GM23338 (cell line): Measurements from ENCODE around the gene RTL1. TPM values are rescaled to one million over a fixed set of nuclear protein-coding genes. Genes with fewer than 3 reads are reported as not detected.

Experiments
- ATAC-seq: fragments of 200-7000 bp; cut with Tn5 transposase; 3 replicates; pipeline ENCODE4 v1.9.1; 2020
- DNase-seq: peaks from one replicate; pipeline ENCODE4 v3.0.0-alpha.2; 2015; ENCODE audit warnings: low spot score
- H2AFZ ChIP-seq: fragments of 200-600 bp; sonication (generic); 2 replicates; pipeline ENCODE4 v1.8.0; 2016; ENCODE audit warnings: antibody characterized with exemption, mild to moderate bottlenecking, moderate library complexity
- H3F3A ChIP-seq: fragments of 200-600 bp; sonication (generic); replicated peaks from 2 replicates; pipeline ENCODE4 v1.8.0; 2017; ENCODE audit warnings: antibody characterized with exemption, mixed run types, low read depth
- H3K27ac ChIP-seq: fragments of 200-600 bp; sonication (generic); 2 replicates; pipeline ENCODE4 v1.6.1; 2016; ENCODE audit warnings: low read depth
- H3K27me3 ChIP-seq: fragments of 200-600 bp; sonication (generic); 2 replicates; pipeline ENCODE4 v1.8.0; 2016; ENCODE audit warnings: mild to moderate bottlenecking, mixed run types, moderate library complexity; ENCODE audit not compliant: insufficient read depth
- H3K36me3 ChIP-seq: fragments of 200-600 bp; sonication (generic); 2 replicates; pipeline ENCODE4 v1.8.0; 2016; ENCODE audit warnings: mild to moderate bottlenecking; ENCODE audit not compliant: insufficient read depth
- H3K4me1 ChIP-seq: fragments of 200-600 bp; sonication (generic); 2 replicates; pipeline ENCODE4 v1.8.0; 2016; ENCODE audit warnings: mild to moderate bottlenecking, moderate library complexity; ENCODE audit not compliant: insufficient read depth
- H3K4me2 ChIP-seq: fragments of 200-600 bp; sonication (generic); 2 replicates; pipeline ENCODE4 v1.7.1; 2017; ENCODE audit warnings: mixed run types
- H3K4me3 ChIP-seq: fragments of 200-600 bp; sonication (generic); 2 replicates; pipeline ENCODE4 v1.6.1; 2016; ENCODE audit warnings: mixed run types
- H3K79me2 ChIP-seq: fragments of 200-600 bp; sonication (generic); replicated peaks from 2 replicates; pipeline ENCODE4 v1.8.0; 2017; ENCODE audit warnings: mild to moderate bottlenecking; ENCODE audit not compliant: insufficient read depth
- H3K9me2 ChIP-seq: fragments of 200-600 bp; sonication (generic); 2 replicates; pipeline ENCODE4 v1.8.0; 2017; ENCODE audit not compliant: insufficient read depth
- H4K20me1 ChIP-seq: fragments of 200-600 bp; sonication (generic); replicated peaks from 2 replicates; pipeline ENCODE4 v1.8.0; 2017; ENCODE audit warnings: mild to moderate bottlenecking; ENCODE audit not compliant: insufficient read depth
- H3K27ac Mint-ChIP-seq: 2 replicates; pipeline ENCODE4 v1.8.0; 2020; ENCODE audit warnings: inconsistent platforms, mild to moderate bottlenecking, moderate library complexity, mixed read lengths
- H3K27me3 Mint-ChIP-seq: 3 replicates; pipeline ENCODE4 v1.8.0; 2022; ENCODE audit warnings: low read depth, mild to moderate bottlenecking, moderate library complexity, mixed read lengths, inconsistent platforms; ENCODE audit not compliant: insufficient read depth, poor library complexity
- H3K36me3 Mint-ChIP-seq: 3 replicates; pipeline ENCODE4 v1.8.0; 2021; ENCODE audit warnings: low read depth, mild to moderate bottlenecking, inconsistent platforms, moderate library complexity, mixed read lengths
- H3K4me1 Mint-ChIP-seq: 3 replicates; pipeline ENCODE4 v1.8.0; 2020; ENCODE audit warnings: mild to moderate bottlenecking, inconsistent platforms, mixed read lengths
- H3K4me3 Mint-ChIP-seq: 3 replicates; pipeline ENCODE4 v1.8.0; 2021; ENCODE audit warnings: moderate library complexity, mild to moderate bottlenecking, inconsistent platforms, mixed read lengths
- H3K9me3 Mint-ChIP-seq: 3 replicates; pipeline ENCODE4 v1.8.0; 2020; ENCODE audit warnings: moderate library complexity, mild to moderate bottlenecking, inconsistent platforms, mixed read lengths
- EZH2 ChIP-seq: fragments of 200-600 bp; sonication (generic); IDR thresholded peaks from one replicate; pipeline ENCODE4 v1.8.0; 2017; ENCODE audit warnings: antibody characterized with exemption, mild to moderate bottlenecking, low read depth; ENCODE audit not compliant: unreplicated experiment
- POLR2AphosphoS5 ChIP-seq: IDR thresholded peaks from 2 replicates; pipeline ENCODE4 v1.6.1; 2016; ENCODE audit warnings: antibody characterized with exemption, low read depth
- ZNF114 ChIP-seq: fragments of 250-450 bp; sonication (Bioruptor Pico); IDR thresholded peaks from 2 replicates; pipeline ENCODE4 v1.5.0; 2020; ENCODE audit warnings: mild to moderate bottlenecking, moderate library complexity
- polyA plus RNA-seq: library from polyadenylated mRNA; unstranded; fragments of >200 nt; fragmentation: Nextera tagmentation; extraction: Ambion mirVana; gene quantifications from 2 replicates; pipeline ENCODE4 v1.2.1, GENCODE V29; 2016
- total RNA-seq: library from RNA; depleted of rRNA; stranded (reverse); fragments of >200 nt; shearing (Covaris generic); gene quantifications from 2 replicates; pipeline ENCODE4 v1.2.3, GENCODE V29; 2014
- TF ChIP-seq, protein P1 (sequence below): fragments of 250-450 bp; sonication (Bioruptor Pico); IDR thresholded peaks from 2 replicates; pipeline ENCODE4 v1.5.0; 2020; ENCODE audit warnings: mild to moderate bottlenecking, moderate library complexity
- TF ChIP-seq, protein P2 (sequence below): IDR thresholded peaks from one replicate; pipeline ENCODE4 v1.6.1; 2018; ENCODE audit warnings: antibody characterized with exemption; ENCODE audit not compliant: unreplicated experiment
- TF ChIP-seq, protein P3 (sequence below), 2 experiments: fragments of 200-600 bp in 1 of 2; sonication (generic) in 1 of 2; conservative IDR thresholded peaks; 2 replicates each; pipeline versions ENCODE4 v1.5.1 to v1.6.1; 2016 to 2017; ENCODE audit warnings: antibody characterized with exemption in 2 of 2, low read depth in 2 of 2, mild to moderate bottlenecking in 2 of 2, moderate library complexity in 1 of 2

RTL1 gene
- total and polyA plus RNA-seq, 2 experiments from 2014 or later, result not detected

DNA sequence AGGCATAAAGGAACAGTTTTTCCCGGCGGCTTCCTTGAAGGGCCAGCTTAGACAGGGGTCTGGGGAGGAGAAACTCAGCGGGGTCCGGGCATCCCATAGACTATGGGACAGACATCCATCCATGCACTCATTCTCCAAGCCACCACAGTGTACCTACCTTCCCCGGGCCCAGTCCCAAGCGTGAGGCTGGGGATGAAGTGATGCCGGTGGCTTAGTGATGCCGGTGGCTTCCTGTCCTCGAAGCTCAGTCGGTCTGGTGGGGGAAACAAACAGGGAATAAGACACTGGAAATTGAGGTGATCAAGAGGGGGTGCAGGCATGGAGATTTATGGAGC is 421 bp downstream of the RTL1 start:
- H3K4me1 ChIP-seq, result peaks cover 34% of the 10 kb centered on the region
- H3K36me3 ChIP-seq, result no peaks in the 10 kb centered on the region
- H3K27ac ChIP-seq, result no peak overlapping the region
- TF ChIP-seq ZNF114, result no peak
- TF ChIP-seq, protein P1, sequence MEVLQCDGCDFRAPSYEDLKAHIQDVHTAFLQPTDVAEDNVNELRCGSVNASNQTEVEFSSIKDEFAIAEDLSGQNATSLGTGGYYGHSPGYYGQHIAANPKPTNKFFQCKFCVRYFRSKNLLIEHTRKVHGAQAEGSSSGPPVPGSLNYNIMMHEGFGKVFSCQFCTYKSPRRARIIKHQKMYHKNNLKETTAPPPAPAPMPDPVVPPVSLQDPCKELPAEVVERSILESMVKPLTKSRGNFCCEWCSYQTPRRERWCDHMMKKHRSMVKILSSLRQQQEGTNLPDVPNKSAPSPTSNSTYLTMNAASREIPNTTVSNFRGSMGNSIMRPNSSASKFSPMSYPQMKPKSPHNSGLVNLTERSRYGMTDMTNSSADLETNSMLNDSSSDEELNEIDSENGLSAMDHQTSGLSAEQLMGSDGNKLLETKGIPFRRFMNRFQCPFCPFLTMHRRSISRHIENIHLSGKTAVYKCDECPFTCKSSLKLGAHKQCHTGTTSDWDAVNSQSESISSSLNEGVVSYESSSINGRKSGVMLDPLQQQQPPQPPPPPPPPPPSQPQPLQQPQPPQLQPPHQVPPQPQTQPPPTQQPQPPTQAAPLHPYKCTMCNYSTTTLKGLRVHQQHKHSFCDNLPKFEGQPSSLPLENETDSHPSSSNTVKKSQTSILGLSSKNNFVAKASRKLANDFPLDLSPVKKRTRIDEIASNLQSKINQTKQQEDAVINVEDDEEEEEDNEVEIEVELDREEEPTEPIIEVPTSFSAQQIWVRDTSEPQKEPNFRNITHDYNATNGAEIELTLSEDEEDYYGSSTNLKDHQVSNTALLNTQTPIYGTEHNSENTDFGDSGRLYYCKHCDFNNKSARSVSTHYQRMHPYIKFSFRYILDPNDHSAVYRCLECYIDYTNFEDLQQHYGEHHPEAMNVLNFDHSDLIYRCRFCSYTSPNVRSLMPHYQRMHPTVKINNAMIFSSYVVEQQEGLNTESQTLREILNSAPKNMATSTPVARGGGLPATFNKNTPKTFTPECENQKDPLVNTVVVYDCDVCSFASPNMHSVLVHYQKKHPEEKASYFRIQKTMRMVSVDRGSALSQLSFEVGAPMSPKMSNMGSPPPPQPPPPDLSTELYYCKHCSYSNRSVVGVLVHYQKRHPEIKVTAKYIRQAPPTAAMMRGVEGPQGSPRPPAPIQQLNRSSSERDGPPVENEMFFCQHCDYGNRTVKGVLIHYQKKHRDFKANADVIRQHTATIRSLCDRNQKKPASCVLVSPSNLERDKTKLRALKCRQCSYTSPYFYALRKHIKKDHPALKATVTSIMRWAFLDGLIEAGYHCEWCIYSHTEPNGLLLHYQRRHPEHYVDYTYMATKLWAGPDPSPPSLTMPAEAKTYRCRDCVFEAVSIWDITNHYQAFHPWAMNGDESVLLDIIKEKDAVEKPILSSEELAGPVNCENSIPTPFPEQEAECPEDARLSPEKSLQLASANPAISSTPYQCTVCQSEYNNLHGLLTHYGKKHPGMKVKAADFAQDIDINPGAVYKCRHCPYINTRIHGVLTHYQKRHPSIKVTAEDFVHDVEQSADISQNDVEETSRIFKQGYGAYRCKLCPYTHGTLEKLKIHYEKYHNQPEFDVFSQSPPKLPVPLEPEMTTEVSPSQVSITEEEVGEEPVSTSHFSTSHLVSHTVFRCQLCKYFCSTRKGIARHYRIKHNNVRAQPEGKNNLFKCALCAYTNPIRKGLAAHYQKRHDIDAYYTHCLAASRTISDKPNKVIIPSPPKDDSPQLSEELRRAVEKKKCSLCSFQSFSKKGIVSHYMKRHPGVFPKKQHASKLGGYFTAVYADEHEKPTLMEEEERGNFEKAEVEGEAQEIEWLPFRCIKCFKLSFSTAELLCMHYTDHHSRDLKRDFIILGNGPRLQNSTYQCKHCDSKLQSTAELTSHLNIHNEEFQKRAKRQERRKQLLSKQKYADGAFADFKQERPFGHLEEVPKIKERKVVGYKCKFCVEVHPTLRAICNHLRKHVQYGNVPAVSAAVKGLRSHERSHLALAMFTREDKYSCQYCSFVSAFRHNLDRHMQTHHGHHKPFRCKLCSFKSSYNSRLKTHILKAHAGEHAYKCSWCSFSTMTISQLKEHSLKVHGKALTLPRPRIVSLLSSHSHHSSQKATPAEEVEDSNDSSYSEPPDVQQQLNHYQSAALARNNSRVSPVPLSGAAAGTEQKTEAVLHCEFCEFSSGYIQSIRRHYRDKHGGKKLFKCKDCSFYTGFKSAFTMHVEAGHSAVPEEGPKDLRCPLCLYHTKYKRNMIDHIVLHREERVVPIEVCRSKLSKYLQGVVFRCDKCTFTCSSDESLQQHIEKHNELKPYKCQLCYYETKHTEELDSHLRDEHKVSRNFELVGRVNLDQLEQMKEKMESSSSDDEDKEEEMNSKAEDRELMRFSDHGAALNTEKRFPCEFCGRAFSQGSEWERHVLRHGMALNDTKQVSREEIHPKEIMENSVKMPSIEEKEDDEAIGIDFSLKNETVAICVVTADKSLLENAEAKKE (CRISPR knock-in tag), result no peak
- TF ChIP-seq, protein P2, sequence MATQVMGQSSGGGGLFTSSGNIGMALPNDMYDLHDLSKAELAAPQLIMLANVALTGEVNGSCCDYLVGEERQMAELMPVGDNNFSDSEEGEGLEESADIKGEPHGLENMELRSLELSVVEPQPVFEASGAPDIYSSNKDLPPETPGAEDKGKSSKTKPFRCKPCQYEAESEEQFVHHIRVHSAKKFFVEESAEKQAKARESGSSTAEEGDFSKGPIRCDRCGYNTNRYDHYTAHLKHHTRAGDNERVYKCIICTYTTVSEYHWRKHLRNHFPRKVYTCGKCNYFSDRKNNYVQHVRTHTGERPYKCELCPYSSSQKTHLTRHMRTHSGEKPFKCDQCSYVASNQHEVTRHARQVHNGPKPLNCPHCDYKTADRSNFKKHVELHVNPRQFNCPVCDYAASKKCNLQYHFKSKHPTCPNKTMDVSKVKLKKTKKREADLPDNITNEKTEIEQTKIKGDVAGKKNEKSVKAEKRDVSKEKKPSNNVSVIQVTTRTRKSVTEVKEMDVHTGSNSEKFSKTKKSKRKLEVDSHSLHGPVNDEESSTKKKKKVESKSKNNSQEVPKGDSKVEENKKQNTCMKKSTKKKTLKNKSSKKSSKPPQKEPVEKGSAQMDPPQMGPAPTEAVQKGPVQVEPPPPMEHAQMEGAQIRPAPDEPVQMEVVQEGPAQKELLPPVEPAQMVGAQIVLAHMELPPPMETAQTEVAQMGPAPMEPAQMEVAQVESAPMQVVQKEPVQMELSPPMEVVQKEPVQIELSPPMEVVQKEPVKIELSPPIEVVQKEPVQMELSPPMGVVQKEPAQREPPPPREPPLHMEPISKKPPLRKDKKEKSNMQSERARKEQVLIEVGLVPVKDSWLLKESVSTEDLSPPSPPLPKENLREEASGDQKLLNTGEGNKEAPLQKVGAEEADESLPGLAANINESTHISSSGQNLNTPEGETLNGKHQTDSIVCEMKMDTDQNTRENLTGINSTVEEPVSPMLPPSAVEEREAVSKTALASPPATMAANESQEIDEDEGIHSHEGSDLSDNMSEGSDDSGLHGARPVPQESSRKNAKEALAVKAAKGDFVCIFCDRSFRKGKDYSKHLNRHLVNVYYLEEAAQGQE, result no peak
- TF ChIP-seq POLR2AphosphoS5, result no peak
- TF ChIP-seq EZH2, result no peak
- TF ChIP-seq, protein P3, sequence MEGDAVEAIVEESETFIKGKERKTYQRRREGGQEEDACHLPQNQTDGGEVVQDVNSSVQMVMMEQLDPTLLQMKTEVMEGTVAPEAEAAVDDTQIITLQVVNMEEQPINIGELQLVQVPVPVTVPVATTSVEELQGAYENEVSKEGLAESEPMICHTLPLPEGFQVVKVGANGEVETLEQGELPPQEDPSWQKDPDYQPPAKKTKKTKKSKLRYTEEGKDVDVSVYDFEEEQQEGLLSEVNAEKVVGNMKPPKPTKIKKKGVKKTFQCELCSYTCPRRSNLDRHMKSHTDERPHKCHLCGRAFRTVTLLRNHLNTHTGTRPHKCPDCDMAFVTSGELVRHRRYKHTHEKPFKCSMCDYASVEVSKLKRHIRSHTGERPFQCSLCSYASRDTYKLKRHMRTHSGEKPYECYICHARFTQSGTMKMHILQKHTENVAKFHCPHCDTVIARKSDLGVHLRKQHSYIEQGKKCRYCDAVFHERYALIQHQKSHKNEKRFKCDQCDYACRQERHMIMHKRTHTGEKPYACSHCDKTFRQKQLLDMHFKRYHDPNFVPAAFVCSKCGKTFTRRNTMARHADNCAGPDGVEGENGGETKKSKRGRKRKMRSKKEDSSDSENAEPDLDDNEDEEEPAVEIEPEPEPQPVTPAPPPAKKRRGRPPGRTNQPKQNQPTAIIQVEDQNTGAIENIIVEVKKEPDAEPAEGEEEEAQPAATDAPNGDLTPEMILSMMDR (conservative IDR thresholded peaks at IDR 0.05; ENCODE audit: low read depth in 2 of 2), result no peak
- DNase-seq, result no peak
- no peaks in the 10 kb centered on the region for H3F3A ChIP-seq
- peak overlapping the region; percentile 64; the same call in 1 of the 2 replicates for H3K4me2 ChIP-seq
- Mint-ChIP-seq H3K27ac (no peak overlapping the region), H3K9me3 (peaks cover 13% of the 10 kb centered on the region), H3K36me3 (peaks cover 6% of the 10 kb centered on the region; the same call in 2 of the 3 replicates), H3K4me3 (no peak overlapping the region), H3K4me1 (peaks cover 51% of the 10 kb centered on the region), H3K27me3 (peaks cover 50% of the 10 kb centered on the region)
- H2AFZ ChIP-seq, result no peak overlapping the region
- no peak for ATAC-seq
- no peaks in the 10 kb centered on the region for H3K79me2 ChIP-seq
- H3K9me2 ChIP-seq, result no peaks in the 10 kb centered on the region
- no peaks in the 10 kb centered on the region; the same call in 1 of the 2 replicates for H4K20me1 ChIP-seq
- peaks cover 38% of the 10 kb centered on the region for H3K27me3 ChIP-seq
- no peak overlapping the region for H3K4me3 ChIP-seq
